Activated CD4-positive, alpha-beta memory T cell treated with anti-CD3 and anti-CD28 coated beads for 36 hours (primary cell): ENCODE data around the gene SYNRG. TPM values are rescaled to one million over a fixed set of nuclear protein-coding genes. Genes with fewer than 3 reads are reported as not detected.
"Not testable (repeated sequence)": the region's sequence is repeated elsewhere in the genome, so short reads cannot be mapped to it uniquely, and the experiment has no call there.

ENCODE experiments used
- CTCF ChIA-PET: fragments of 350-600 bp; sonication (Branson Sonifier 250); formaldehyde crosslinking; loops from one replicate; lab custom pipeline; 2021; ENCODE audit warnings: antibody characterized with exemption, inconsistent platforms; lab: Charles Lee
- POLR2A ChIA-PET: fragments of 350-600 bp; sonication (Branson Sonifier 250); formaldehyde crosslinking; loops from one replicate; lab custom pipeline; 2021; ENCODE audit warnings: antibody characterized with exemption; lab: Charles Lee
- DNase-seq: peaks from one replicate; pipeline ENCODE4 v3.0.0-alpha.2; 2020
- H3K27ac Mint-ChIP-seq: one replicate; pipeline ENCODE4 v1.8.0; 2021; ENCODE audit warnings: mixed read lengths
- H3K27me3 Mint-ChIP-seq: one replicate; pipeline ENCODE4 v1.8.0; 2021; ENCODE audit warnings: mixed read lengths
- H3K36me3 Mint-ChIP-seq: one replicate; pipeline ENCODE4 v1.8.0; 2021; ENCODE audit warnings: mixed read lengths
- H3K4me1 Mint-ChIP-seq: one replicate; pipeline ENCODE4 v1.8.0; 2021; ENCODE audit warnings: low read depth, mixed read lengths
- H3K4me3 Mint-ChIP-seq: one replicate; pipeline ENCODE4 v1.8.0; 2021; ENCODE audit warnings: mild to moderate bottlenecking, mixed read lengths
- H3K9me3 Mint-ChIP-seq: one replicate; pipeline ENCODE4 v1.8.0; 2021; ENCODE audit warnings: mixed read lengths
- intact Hi-C: fragments of 100-400 bp; cut with micrococcal nuclease; formaldehyde crosslinking; loops from one replicate; pipeline ENCODE4 v1.15.1; 2023
- total RNA-seq, 2 experiments: library from RNA; stranded (reverse); gene quantifications; one replicate each; pipeline ENCODE4 v1.2.3, GENCODE V29; 2021

The SYNRG gene
- total RNA-seq, 2 experiments from 2014 or later, result 44.4 to 45.2 TPM

DNA sequence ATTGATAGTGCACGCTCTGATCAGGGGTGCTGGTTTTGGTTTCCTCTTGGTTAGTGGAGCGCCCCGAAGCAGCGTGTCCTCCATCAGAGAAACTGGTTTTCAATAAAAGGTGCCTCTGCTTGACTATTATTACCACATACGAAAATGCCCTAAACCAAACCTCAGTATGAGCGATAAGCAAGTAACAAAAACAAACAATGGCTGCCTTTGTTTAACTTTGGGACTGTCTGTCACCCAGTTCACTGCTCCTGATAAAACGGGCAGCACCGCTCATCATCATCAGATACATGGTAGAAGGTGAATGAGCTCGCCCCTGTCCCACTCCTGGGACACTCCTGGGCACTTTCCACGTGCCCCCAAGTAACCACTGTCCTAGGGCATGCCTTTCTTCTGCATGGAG is 95.5 kb downstream of the SYNRG start:
- peaks cover 8% of the 10 kb centered on the region for H3K4me1 Mint-ChIP-seq
- no peaks in the 10 kb centered on the region for H3K9me3 Mint-ChIP-seq
- no peaks in the 10 kb centered on the region for H3K27me3 Mint-ChIP-seq
- H3K36me3 Mint-ChIP-seq, result peaks cover 18% of the 10 kb centered on the region
- H3K27ac Mint-ChIP-seq, result no peak overlapping the region
- ChIA-PET CTCF (interaction anchor here (0.9 to 1.2 kb wide), 2 partner anchors 12 to 56 kb away, joined by 3 read pairs; no protein-coding TSS in a partner anchor), POLR2A (no interaction called here)
- H3K4me3 Mint-ChIP-seq, result no peak overlapping the region
- no peak for DNase-seq
- intact Hi-C loops, result no loop called here

DNA sequence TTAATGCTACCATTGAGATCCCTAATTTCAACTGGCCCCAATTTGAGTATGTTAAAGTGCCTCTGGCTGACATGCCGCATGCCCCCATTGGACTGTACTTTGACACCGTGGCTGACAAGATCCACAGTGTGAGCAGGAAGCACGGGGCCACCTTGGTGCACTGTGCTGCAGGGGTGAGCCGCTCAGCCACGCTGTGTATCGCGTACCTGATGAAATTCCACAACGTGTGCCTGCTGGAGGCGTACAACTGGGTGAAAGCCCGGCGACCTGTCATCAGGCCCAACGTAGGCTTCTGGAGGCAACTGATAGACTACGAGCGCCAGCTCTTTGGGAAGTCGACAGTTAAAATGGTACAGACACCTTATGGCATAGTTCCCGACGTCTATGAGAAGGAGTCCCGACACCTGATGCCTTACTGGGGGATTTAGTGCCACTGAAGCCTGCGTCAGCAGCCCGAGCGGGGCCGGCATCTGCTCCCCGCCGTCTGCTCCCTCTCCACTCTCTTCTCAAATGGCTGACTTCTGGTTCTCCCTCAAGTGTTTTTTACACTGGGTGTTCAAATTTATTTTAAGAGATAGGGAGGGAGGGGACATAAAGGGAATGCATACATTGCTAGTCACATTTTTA is 96.7 kb downstream of the SYNRG start:
- Mint-ChIP-seq H3K9me3 (no peaks in the 10 kb centered on the region), H3K27ac (no peak overlapping the region), H3K36me3 (peaks cover 9% of the 10 kb centered on the region), H3K4me3 (no peak overlapping the region), H3K27me3 (no peaks in the 10 kb centered on the region), H3K4me1 (peaks cover 8% of the 10 kb centered on the region)
- no peak for DNase-seq
- ChIA-PET CTCF (interaction anchor here (0.9 kb wide), 1 partner anchor 11 kb away, joined by 3 read pairs; no protein-coding TSS in a partner anchor), POLR2A (no interaction called here)
- intact Hi-C loops, result no loop called here

DNA sequence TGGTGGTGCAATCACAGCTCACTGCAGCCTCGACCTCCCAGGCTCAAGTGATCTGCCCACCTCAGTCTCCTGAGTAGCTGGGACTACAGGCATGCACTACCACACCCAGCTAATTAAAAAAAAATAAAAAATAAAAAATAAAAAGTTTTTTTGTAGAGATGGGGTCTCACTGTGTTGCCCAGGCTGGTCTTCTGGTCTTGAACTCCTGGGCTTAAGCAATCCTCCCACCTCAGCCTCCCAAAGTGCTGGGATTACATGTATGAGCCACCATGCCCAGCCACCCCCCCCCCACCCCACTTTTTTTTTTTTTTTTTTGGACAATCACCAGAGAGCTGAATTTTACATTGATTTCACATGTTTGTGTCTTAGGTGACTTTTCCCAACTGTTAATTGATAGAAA is 97.6 kb downstream of the SYNRG start:
- H3K9me3 Mint-ChIP-seq, intact Hi-C loops, H3K4me3 Mint-ChIP-seq, H3K36me3 Mint-ChIP-seq, DNase-seq, H3K27ac Mint-ChIP-seq, H3K27me3 Mint-ChIP-seq, H3K4me1 Mint-ChIP-seq: not testable (repeated sequence)
- ChIA-PET POLR2A (interaction anchor here (0.6 kb wide), 1 partner anchor 113 kb away, joined by 3 read pairs; no protein-coding TSS in a partner anchor), CTCF (interaction anchor here (0.6 to 1.5 kb wide), 2 partner anchors 95 to 139 kb away, joined by 3 to 4 read pairs; no protein-coding TSS in a partner anchor)

DNA sequence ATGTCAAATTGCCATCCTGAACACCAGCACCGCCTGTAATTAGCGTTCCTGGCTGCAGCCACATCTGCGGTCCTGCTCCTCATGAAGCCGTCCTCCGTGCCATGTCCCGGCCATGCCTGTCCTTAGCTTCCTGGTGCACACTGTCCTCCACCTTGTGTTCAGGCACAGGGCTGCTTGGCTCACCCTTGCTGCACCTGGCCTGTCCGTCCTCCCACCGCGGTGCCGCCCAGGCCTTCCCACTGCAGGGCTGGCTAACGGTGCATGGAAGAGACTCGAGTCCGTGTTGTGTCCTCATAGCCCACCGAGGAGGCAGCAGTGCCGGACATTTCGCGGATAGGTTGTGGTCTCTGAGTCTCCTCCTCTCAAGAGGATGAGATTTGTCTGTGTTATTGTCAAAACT is 99.2 kb downstream of the SYNRG start:
- CTCF ChIA-PET, result no interaction called here
- Mint-ChIP-seq H3K4me3 (no peak overlapping the region), H3K4me1 (peaks cover 11% of the 10 kb centered on the region), H3K27ac (no peak overlapping the region), H3K36me3 (peaks cover 9% of the 10 kb centered on the region), H3K27me3 (no peaks in the 10 kb centered on the region), H3K9me3 (no peaks in the 10 kb centered on the region)
- POLR2A ChIA-PET, result no interaction called here
- DNase-seq, result no peak
- intact Hi-C loops, result no loop called here

DNA sequence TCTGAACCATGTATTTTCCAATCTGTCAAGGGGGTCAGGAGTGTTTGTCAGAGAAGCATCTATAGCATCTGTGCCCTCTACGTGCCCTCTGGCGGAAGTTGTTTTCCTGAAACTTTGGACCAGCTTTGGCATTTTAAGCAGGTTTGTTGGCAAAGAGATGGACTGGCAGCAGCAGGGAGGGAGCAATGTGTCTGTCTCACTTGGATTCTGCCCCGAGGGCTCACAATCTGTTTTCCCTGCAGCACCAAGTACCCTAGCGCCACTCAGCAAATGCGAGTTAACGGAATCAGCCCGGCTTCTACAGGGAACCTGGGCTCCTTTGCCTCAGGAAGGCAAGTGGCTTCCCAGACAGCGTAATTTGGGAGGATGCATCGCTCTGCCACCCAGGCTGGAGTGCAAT is 102.1 kb downstream of the SYNRG start:
- Mint-ChIP-seq H3K27me3 (no peaks in the 10 kb centered on the region), H3K4me1 (peaks cover 11% of the 10 kb centered on the region), H3K36me3 (peaks cover 9% of the 10 kb centered on the region), H3K4me3 (no peak overlapping the region), H3K9me3 (no peaks in the 10 kb centered on the region), H3K27ac (no peak overlapping the region)
- intact Hi-C loops, result no loop called here
- ChIA-PET CTCF (no interaction called here), POLR2A (no interaction called here)
- no peak for DNase-seq

DNA sequence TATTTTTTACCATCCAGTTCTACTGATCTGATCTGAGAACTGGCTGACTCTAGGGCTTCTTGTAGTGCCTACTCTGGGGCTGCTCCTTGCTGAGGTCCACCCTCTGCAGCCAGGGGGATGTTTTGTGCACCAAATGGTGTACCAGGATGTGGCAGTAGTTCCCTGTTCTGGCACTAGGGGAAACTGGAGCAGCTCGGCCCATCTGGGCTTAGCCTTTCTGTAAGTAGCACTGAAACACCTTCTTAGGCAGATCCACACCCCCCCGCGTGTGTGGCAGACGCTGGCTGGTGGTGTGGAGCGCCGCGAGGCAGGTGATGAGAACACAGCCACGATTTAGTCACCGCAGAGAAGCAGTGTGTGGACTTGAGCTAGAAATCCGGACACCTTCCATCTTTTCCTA is 102.5 kb downstream of the SYNRG start:
- H3K4me3 Mint-ChIP-seq, result no peak overlapping the region
- ChIA-PET CTCF (no interaction called here), POLR2A (no interaction called here)
- H3K9me3 Mint-ChIP-seq, result no peaks in the 10 kb centered on the region
- peak; percentile 48 for DNase-seq
- peaks cover 7% of the 10 kb centered on the region for H3K36me3 Mint-ChIP-seq
- intact Hi-C loops, result no loop called here
- no peaks in the 10 kb centered on the region for H3K27me3 Mint-ChIP-seq
- no peak overlapping the region for H3K27ac Mint-ChIP-seq
- H3K4me1 Mint-ChIP-seq, result peaks cover 11% of the 10 kb centered on the region

DNA sequence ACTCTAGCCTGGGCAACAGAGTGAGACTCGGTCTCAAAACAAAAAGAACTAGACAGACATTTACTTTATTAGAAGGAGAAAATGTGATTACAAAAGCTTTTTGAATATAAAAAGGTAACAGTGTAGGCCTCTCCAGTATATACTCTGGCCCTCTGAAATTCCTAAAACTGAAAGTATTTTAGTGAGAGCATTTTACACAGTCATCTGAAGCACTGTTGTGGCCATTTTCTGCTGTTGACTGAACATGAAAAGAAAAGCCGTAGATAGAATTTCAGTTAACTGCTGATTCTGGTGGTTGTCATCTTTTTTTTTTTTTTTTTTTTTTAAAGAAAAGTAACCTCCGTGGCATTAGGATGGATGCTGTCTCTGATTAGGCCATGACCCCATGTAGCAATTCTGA is 103.9 kb downstream of the SYNRG start:
- peaks cover 5% of the 10 kb centered on the region for H3K36me3 Mint-ChIP-seq
- H3K4me3 Mint-ChIP-seq, result no peak overlapping the region
- ChIA-PET CTCF (interaction anchor here (0.9 kb wide), 1 partner anchor 11 kb away, joined by 4 read pairs; no protein-coding TSS in a partner anchor), POLR2A (no interaction called here)
- H3K27me3 Mint-ChIP-seq, result no peaks in the 10 kb centered on the region
- H3K4me1 Mint-ChIP-seq, result peaks cover 6% of the 10 kb centered on the region
- DNase-seq, result no peak
- no peaks in the 10 kb centered on the region for H3K9me3 Mint-ChIP-seq
- H3K27ac Mint-ChIP-seq, result no peak overlapping the region
- intact Hi-C loops, result no loop called here

DNA sequence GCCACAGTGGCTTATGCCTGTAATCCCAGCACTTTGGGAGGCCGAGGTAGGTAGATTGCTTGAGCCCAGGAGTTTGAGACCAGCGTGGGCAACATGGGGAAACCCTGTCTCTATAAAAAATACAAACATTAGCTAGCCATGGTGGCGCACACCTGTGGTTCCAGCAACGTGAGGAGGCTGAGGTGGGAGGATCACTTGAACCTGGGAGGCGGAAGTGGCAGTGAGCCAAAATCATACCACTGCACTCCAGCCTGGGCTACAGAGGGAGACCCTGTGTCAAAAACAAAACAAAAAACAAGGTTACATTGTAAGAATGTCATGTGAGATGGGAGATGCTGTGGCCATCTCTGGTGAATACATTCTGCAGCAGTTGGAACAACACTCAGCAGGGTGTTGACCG is 106.1 kb downstream of the SYNRG start:
- intact Hi-C loops, result no loop called here
- no peaks in the 10 kb centered on the region for H3K9me3 Mint-ChIP-seq
- no peak for DNase-seq
- POLR2A ChIA-PET, result no interaction called here
- H3K36me3 Mint-ChIP-seq, result peaks cover 5% of the 10 kb centered on the region
- CTCF ChIA-PET, result no interaction called here
- H3K27me3 Mint-ChIP-seq, result no peaks in the 10 kb centered on the region
- peaks cover 2% of the 10 kb centered on the region for H3K4me1 Mint-ChIP-seq
- H3K27ac Mint-ChIP-seq, result no peak overlapping the region
- no peak overlapping the region for H3K4me3 Mint-ChIP-seq

DNA sequence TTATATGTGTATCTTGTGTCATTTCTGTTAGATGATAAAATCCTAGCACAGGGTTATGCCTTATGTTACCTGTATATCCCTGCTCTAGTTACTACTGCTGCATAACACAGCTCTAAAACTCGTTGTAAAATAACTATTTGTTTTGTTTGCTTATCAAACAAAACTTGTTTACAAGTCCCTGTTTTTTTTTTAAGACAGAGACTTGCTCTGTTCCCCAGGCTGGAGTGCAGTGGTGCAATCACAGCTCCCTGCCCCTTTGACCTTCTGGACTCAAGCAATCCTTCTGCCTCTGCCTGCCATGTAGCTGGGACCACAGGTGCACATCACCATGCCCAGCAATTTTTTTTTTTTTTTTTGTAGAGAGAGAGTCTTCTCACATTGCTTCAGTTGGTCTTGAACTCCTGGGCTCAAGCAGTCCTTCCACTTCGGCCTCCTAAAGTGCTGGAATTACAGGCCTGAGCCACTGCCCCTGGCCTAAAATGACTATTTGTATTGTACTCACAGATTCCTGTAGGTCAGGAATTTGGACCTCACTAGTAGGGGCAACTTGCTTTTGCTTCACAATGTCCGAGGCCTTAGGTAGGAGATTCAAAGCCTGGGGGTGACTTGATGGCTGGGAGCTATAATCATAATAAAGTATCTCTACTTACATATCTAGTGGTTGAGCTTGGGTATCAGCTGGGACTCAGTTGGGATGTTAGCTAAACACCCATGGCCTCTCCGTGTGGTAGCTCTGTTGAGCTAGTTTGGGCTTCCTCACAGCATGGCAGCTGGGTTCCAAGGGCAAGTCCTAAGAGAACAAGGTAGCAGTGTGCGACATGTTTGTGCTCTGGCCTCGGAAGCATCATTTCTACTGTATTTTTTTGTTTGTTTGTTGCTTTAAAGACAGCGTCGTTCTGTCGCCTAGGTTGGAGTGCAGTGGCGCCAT is 106.9 kb downstream of the SYNRG start:
- H3K4me1 Mint-ChIP-seq, result peaks cover 2% of the 10 kb centered on the region
- H3K9me3 Mint-ChIP-seq, result no peaks in the 10 kb centered on the region
- no peak overlapping the region for H3K27ac Mint-ChIP-seq
- peaks cover 7% of the 10 kb centered on the region for H3K36me3 Mint-ChIP-seq
- CTCF ChIA-PET, result interaction anchor here (0.8 kb wide), 1 partner anchor 11 kb away, joined by 3 read pairs; no protein-coding TSS in a partner anchor
- no peak for DNase-seq
- no peak overlapping the region for H3K4me3 Mint-ChIP-seq
- intact Hi-C loops, result no loop called here
- no peaks in the 10 kb centered on the region for H3K27me3 Mint-ChIP-seq
- POLR2A ChIA-PET, result no interaction called here

DNA sequence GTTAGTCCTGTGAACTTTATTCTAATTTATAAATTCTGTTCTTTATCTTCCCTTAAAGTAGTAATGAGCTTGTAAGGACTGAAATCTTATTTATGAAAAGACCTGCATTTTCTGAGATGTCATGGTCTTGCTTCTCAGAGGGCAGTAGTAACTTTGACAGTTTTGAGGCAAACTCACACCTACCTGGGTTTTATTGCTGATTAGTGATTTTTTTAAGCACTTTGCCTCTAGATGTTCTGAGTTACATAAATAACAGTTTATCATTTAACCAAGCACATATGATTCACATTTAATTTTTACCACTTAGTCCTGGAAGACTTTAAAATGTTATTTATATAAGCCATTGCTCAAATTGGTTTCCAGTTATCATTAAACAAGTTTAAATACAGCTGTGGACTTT is 108.8 kb downstream of the SYNRG start:
- ChIA-PET POLR2A (no interaction called here), CTCF (interaction anchor here (0.8 kb wide), 1 partner anchor 127 kb away, joined by 3 read pairs; no protein-coding TSS in a partner anchor)
- no peak for DNase-seq
- no peak overlapping the region for H3K4me3 Mint-ChIP-seq
- no peaks in the 10 kb centered on the region for H3K27me3 Mint-ChIP-seq
- no peak overlapping the region for H3K27ac Mint-ChIP-seq
- H3K9me3 Mint-ChIP-seq, result no peaks in the 10 kb centered on the region
- peaks cover 7% of the 10 kb centered on the region for H3K36me3 Mint-ChIP-seq
- no peaks in the 10 kb centered on the region for H3K4me1 Mint-ChIP-seq
- intact Hi-C loops, result no loop called here

DNA sequence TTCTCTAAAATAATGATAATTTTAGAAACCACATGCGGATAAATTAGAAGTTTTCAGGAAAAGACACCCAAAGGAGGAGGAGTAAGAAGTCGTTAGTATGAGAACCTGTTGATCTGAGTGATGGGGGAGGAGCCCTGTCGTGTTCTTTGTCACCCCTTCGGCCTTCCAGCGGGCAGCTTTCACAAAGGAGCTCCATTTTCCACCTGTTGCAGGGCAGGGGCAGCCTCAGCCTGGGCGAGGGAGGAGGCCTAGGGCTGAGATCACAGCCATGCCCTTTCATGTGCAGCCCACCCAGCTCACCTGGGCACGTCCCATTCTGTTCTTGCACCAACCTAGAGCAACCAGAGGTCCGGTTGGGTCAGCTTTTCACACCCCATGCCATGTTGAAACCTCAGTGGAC is 114.2 kb downstream of the SYNRG start:
- H3K4me3 Mint-ChIP-seq, result no peak overlapping the region
- ChIA-PET POLR2A (no interaction called here), CTCF (interaction anchor here (1.5 kb wide), 1 partner anchor 10 kb away, joined by 4 read pairs; no protein-coding TSS in a partner anchor)
- H3K4me1 Mint-ChIP-seq, result peaks cover 31% of the 10 kb centered on the region
- H3K9me3 Mint-ChIP-seq, result no peaks in the 10 kb centered on the region
- DNase-seq, result no peak
- H3K27me3 Mint-ChIP-seq, result no peaks in the 10 kb centered on the region
- intact Hi-C loops, result no loop called here
- peaks cover 2% of the 10 kb centered on the region for H3K36me3 Mint-ChIP-seq
- no peak overlapping the region for H3K27ac Mint-ChIP-seq

DNA sequence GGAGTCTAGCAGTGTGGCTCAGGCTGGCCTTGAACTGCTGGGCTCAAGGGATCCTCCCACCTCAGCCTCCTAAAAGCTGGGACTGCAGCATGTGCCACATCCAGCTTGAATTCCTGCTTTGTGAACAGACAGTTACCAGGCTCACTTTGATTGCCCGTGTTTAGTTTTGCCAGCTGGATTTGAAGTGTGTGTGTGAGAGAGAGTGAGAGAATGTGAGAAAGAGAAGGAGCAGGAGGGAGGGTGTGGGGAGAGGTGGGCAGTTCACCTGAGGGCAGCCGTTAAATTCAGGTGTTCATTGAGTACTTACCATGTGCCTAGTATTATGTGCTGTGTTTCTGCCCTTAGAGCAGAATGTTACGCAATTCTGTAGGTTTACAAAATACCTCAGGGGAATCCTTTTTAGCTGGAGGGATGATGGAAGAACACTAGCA is 114.8 kb downstream of the SYNRG start:
- no peak overlapping the region for H3K27ac Mint-ChIP-seq
- H3K4me3 Mint-ChIP-seq, result no peak overlapping the region
- intact Hi-C loops, result no loop called here
- H3K36me3 Mint-ChIP-seq, result peaks cover 2% of the 10 kb centered on the region
- no peaks in the 10 kb centered on the region for H3K27me3 Mint-ChIP-seq
- no peaks in the 10 kb centered on the region for H3K9me3 Mint-ChIP-seq
- ChIA-PET CTCF (interaction anchor here (1.5 kb wide), 1 partner anchor 11 kb away, joined by 4 read pairs; no protein-coding TSS in a partner anchor), POLR2A (interaction anchor here (0.9 kb wide), 1 partner anchor 54 kb away, joined by 3 read pairs; no protein-coding TSS in a partner anchor)
- peaks cover 31% of the 10 kb centered on the region for H3K4me1 Mint-ChIP-seq
- no peak for DNase-seq
